ENCODE data around the gene HNF4A. TPM values are rescaled to one million over a fixed set of nuclear protein-coding genes. Genes with fewer than 3 reads are reported as not detected.

HNF4A gene
- total and polyA plus RNA-seq, 2 of the 13 experiments (the other 11 are each of a cell fraction or from before 2014, with no cell fraction given), result 80.9 to 169 TPM

GRCh38 chr20:44431502-44432234 lies 76.2 kb downstream of the HNF4A start (continued):
- TF ChIP-seq ZNF484 (CRISPR knock-in tag; IDR thresholded peaks at IDR 0.05; ENCODE audit: borderline replicate concordance, low read depth) (no peak), ARNTL (CRISPR knock-in tag; IDR thresholded peaks at IDR 0.05) (no peak), MBD4 (IDR thresholded peaks at IDR 0.05; ENCODE audit: borderline replicate concordance, low read length) (no peak; the same call in 1 of the 2 replicates), ATM (IDR thresholded peaks at IDR 0.05; ENCODE audit: borderline replicate concordance) (no peak), ZNF792 (CRISPR knock-in tag; IDR thresholded peaks at IDR 0.05) (peak; percentile 36; the same call in 1 of the 2 replicates), MED13 (CRISPR knock-in tag; IDR thresholded peaks at IDR 0.05) (no peak), ZNF777 (CRISPR knock-in tag; IDR thresholded peaks at IDR 0.05) (0 out of 2 replicates have a peak, but pooled peaks have one; percentile 49), STAG1 (CRISPR knock-in tag; IDR thresholded peaks at IDR 0.05) (peak; percentile 27; the same call in 1 of the 2 replicates), MED8 (CRISPR knock-in tag; IDR thresholded peaks at IDR 0.05; ENCODE audit: insufficient replicate concordance) (no peak), RXRB (CRISPR knock-in tag; IDR thresholded peaks at IDR 0.05; ENCODE audit: borderline replicate concordance) (no peak; the same call in 1 of the 2 replicates), RAD51 (IDR thresholded peaks at IDR 0.05; ENCODE audit: borderline replicate concordance) (no peak), THYN1 (CRISPR knock-in tag; IDR thresholded peaks at IDR 0.05; ENCODE audit: borderline replicate concordance, low read depth) (no peak), PHF20 (CRISPR knock-in tag; IDR thresholded peaks at IDR 0.05) (no peak), SNAI1 (CRISPR knock-in tag; IDR thresholded peaks at IDR 0.05; ENCODE audit: borderline replicate concordance) (peak; percentile 78; the same call in 1 of the 2 replicates), FOXK1 (CRISPR knock-in tag; IDR thresholded peaks at IDR 0.05; ENCODE audit: borderline replicate concordance, low read depth) (no peak), RCOR2 (CRISPR knock-in tag; IDR thresholded peaks at IDR 0.05) (no peak), ZNF30 (CRISPR knock-in tag; IDR thresholded peaks at IDR 0.05) (no peak)
- TF ChIP-seq, protein P1, sequence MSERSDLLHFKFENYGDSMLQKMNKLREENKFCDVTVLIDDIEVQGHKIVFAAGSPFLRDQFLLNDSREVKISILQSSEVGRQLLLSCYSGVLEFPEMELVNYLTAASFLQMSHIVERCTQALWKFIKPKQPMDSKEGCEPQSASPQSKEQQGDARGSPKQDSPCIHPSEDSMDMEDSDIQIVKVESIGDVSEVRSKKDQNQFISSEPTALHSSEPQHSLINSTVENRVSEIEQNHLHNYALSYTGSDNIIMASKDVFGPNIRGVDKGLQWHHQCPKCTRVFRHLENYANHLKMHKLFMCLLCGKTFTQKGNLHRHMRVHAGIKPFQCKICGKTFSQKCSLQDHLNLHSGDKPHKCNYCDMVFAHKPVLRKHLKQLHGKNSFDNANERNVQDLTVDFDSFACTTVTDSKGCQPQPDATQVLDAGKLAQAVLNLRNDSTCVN (CRISPR knock-in tag; IDR thresholded peaks at IDR 0.05; ENCODE audit: borderline replicate concordance), result peak; percentile 41; the same call in 1 of the 2 replicates
- TF ChIP-seq, protein P2, sequence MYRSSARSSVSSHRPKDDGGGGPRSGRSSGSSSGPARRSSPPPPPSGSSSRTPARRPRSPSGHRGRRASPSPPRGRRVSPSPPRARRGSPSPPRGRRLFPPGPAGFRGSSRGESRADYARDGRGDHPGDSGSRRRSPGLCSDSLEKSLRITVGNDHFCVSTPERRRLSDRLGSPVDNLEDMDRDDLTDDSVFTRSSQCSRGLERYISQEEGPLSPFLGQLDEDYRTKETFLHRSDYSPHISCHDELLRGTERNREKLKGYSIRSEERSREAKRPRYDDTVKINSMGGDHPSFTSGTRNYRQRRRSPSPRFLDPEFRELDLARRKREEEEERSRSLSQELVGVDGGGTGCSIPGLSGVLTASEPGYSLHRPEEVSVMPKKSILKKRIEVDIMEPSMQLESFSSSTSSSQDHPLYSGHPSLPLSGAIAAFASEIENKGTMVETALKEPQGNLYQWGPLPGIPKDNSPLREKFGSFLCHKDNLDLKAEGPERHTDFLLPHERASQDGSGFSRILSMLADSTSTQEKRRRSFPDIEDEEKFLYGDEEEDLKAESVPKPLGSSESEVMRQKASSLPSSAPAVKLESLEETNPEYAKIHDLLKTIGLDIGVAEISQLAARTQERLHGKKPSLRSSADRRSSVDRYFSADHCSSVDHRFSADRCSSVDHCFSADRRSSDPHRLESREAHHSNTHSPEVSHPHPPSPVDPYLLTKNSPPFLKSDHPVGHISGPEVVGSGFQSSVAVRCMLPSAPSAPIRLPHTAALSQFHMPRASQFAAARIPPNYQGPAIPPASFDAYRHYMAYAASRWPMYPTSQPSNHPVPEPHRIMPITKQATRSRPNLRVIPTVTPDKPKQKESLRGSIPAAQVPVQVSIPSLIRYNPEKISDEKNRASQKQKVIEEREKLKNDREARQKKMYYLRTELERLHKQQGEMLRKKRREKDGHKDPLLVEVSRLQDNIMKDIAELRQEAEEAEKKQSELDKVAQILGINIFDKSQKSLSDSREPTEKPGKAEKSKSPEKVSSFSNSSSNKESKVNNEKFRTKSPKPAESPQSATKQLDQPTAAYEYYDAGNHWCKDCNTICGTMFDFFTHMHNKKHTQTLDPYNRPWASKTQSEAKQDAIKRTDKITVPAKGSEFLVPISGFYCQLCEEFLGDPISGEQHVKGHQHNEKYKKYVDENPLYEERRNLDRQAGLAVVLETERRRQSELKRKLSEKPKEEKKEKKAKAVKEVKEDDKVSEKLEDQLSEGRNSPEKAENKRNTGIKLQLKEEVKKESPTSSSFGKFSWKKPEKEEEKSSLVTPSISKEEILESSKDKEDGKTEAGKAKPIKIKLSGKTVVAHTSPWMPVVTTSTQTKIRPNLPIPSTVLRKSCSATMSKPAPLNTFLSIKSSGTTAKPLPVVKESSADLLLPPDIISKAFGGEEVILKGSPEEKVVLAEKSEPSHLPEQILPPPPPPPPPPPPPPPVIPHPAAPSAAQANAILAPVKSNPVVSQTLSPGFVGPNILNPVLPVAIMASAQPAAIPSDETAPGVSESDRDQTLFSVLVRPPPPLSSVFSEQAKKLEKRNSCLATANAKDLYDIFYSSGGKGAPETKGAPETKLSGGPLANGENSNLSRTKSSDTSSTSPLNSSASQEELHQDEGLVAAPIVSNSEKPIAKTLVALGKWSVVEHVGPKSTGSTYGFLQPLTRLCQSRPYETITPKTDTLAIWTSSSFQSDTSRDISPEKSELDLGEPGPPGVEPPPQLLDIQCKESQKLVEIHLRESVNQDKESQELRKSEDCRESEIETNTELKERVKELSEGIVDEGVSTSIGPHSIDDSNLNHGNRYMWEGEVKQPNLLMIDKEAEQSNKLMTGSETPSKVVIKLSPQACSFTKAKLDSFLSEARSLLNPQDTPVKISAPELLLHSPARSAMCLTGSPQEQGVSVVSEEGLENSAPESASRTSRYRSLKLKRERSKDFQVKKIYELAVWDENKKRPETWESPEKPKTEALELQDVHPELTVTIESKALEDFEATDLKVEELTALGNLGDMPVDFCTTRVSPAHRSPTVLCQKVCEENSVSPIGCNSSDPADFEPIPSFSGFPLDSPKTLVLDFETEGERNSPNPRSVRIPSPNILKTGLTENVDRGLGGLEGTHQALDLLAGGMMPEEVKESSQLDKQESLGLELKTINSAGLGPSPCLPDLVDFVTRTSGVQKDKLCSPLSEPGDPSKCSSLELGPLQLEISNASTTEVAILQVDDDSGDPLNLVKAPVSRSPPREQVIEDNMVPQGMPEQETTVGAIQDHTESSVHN (CRISPR knock-in tag; IDR thresholded peaks at IDR 0.05), result peak; percentile 42; the same call in 1 of the 2 replicates
